GM12801 (cell line): ENCODE data around the gene FOCAD.

ENCODE experiments used
- CTCF ChIP-seq: IDR thresholded peaks from one replicate; pipeline ENCODE4 v1.5.1; 2011; ENCODE audit warnings: control low read depth; ENCODE audit not compliant: insufficient read length; ENCODE audit errors: extremely low read depth

Gene FOCAD

GRCh38 chr9:20854444-20854843 lies 170.4 kb downstream of the FOCAD start:
- no peak for TF ChIP-seq CTCF

GRCh38 chr9:20863945-20864344 lies 179.9 kb downstream of the FOCAD start:
- TF ChIP-seq CTCF, result no peak

GRCh38 chr9:20865347-20865746 lies 181.3 kb downstream of the FOCAD start:
- no peak for TF ChIP-seq CTCF

- TF ChIP-seq CTCF, result no peak
Observed at GRCh38 chr9:20870115-20870514, 186.1 kb downstream of the FOCAD start.

GRCh38 chr9:20872340-20872977 lies 188.4 kb downstream of the FOCAD start:
- no peak for TF ChIP-seq CTCF

- no peak for TF ChIP-seq CTCF
Observed at GRCh38 chr9:20873240-20873865, 189.3 kb downstream of the FOCAD start.

- no peak for TF ChIP-seq CTCF
Observed at GRCh38 chr9:20880271-20880670, 196.2 kb downstream of the FOCAD start.
